ENCODE measurements around the gene ARHGEF11. TPM values are rescaled to one million over a fixed set of nuclear protein-coding genes. Genes with fewer than 3 reads are reported as not detected.

ARHGEF11 gene
- total and polyA plus RNA-seq, 2 donors (not counting 1 experiment from before 2014, with no cell fraction given) = 1.0 to 4.6 TPM

DNA sequence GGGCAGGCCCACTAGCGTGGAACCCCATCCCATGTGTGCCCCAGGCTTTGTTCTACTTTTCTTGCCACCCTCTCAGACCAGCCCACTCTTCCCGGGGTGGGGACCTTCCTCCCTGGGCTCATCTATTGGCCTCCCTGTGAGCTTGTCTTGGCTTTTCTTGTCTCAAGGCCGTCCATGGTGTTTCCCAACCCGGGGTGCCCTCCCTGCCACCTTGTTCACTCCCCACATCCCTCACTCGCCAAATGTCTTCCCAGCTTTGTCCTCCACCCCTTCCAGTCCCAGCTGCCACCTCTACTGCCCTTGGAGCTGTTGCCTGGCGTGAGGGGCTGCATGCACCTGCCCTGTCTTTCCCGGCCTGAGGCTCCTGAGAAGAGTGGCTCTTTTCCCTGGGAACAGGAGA lies 106.7 kb downstream of the ARHGEF11 start:
- ATAC-seq (ENCODE audit: low read depth) (no peak), DNase-seq (no peak)
- Histone ChIP-seq H3K4me1 (ENCODE audit: control insufficient read depth in 2 of 2, insufficient read depth in 2 of 2, low read length in 2 of 2) (no peaks in the 10 kb centered on the region), H3K36me3 (replicated peaks in 1 of 2; ENCODE audit: control extremely low read depth in 1 of 2, control insufficient read depth in 1 of 2, extremely low read depth in 1 of 2, insufficient read depth in 2 of 2, low read length in 1 of 2) (peaks cover 0 to 2% of the 10 kb centered on the region in 2 experiments), H3K27ac (ENCODE audit: low read length in 2 of 2) (no peak overlapping the region), H3K4me2 (replicated peaks; ENCODE audit: low read depth, low read length, poor library complexity, severe bottlenecking) (no peak overlapping the region), H4K20me1 (ENCODE audit: control insufficient read depth, insufficient read depth, low read length, poor library complexity, severe bottlenecking) (no peaks in the 10 kb centered on the region), H3K9ac (ENCODE audit: low read length) (no peak overlapping the region), H3K9me3 (ENCODE audit: control extremely low read depth in 1 of 3, control insufficient read depth in 2 of 3, insufficient read depth in 1 of 3, low read length in 2 of 3) (no peaks in the 10 kb centered on the region), H3K27me3 (replicated peaks in 1 of 4; ENCODE audit: control extremely low read depth in 1 of 4, control insufficient read depth in 3 of 4, insufficient read depth in 4 of 4, low read length in 3 of 4) (no peaks in the 10 kb centered on the region), H2AFZ (ENCODE audit: insufficient read depth, low read depth, low read length, poor library complexity, severe bottlenecking) (no peak overlapping the region), H3K4me3 (ENCODE audit: control extremely low read depth in 1 of 5, extremely low read depth in 1 of 5, insufficient read depth in 1 of 5, low read depth in 2 of 5, low read length in 4 of 5) (no peak overlapping the region), H3K79me2 (ENCODE audit: control insufficient read depth, insufficient read depth, low read length) (no peaks in the 10 kb centered on the region)
- POLR2A ChIA-PET = no interaction called here
- H3K4me1 Mint-ChIP-seq = no peaks in the 10 kb centered on the region
- H3K4me3 Mint-ChIP-seq = no peak overlapping the region
- no peak overlapping the region for H3K27ac Mint-ChIP-seq
- H3K9me3 Mint-ChIP-seq (ENCODE audit: insufficient read depth) = no peaks in the 10 kb centered on the region
- intact Hi-C loops (cut with micrococcal nuclease) = no loop called here
- WGBS (ENCODE audit: insufficient coverage) = 85% methylated on average over 7 of the region's 7 CpGs
- TF ChIP-seq CTCF (IDR thresholded peaks at IDR 0.05) (no peak), EZH2 (IDR thresholded peaks at IDR 0.05; ENCODE audit: borderline replicate concordance, insufficient read depth, low read depth, low read length, poor library complexity, severe bottlenecking) (no peak)
- H3K27me3 Mint-ChIP-seq = peaks cover 10% of the 10 kb centered on the region
- CTCF ChIA-PET = no interaction called here

GRCh38 chr1:156937883-156938282 lies 107.7 kb downstream of the ARHGEF11 start:
- DNase-seq (no peak), ATAC-seq (ENCODE audit: low read depth) (no peak)
- H3K4me3 ChIP-seq (ENCODE audit: control extremely low read depth in 1 of 5, extremely low read depth in 1 of 5, insufficient read depth in 1 of 5, low read depth in 2 of 5, low read length in 4 of 5) = no peak overlapping the region
- Mint-ChIP-seq H3K4me3 (no peak overlapping the region), H3K27me3 (peaks cover 16% of the 10 kb centered on the region), H3K9me3 (ENCODE audit: insufficient read depth) (no peaks in the 10 kb centered on the region), H3K27ac (no peak overlapping the region), H3K4me1 (no peaks in the 10 kb centered on the region)
- no peaks in the 10 kb centered on the region for H3K36me3 ChIP-seq (replicated peaks in 1 of 2; ENCODE audit: control extremely low read depth in 1 of 2, control insufficient read depth in 1 of 2, extremely low read depth in 1 of 2, insufficient read depth in 2 of 2, low read length in 1 of 2)
- no peak overlapping the region for H3K27ac ChIP-seq (ENCODE audit: low read length in 2 of 2)
- intact Hi-C loops (cut with micrococcal nuclease) = no loop called here
- no peak overlapping the region for H3K4me2 ChIP-seq (replicated peaks; ENCODE audit: low read depth, low read length, poor library complexity, severe bottlenecking)
- H3K4me1 ChIP-seq (ENCODE audit: control insufficient read depth in 2 of 2, insufficient read depth in 2 of 2, low read length in 2 of 2) = no peaks in the 10 kb centered on the region
- no peak for TF ChIP-seq EZH2 (IDR thresholded peaks at IDR 0.05; ENCODE audit: borderline replicate concordance, insufficient read depth, low read depth, low read length, poor library complexity, severe bottlenecking)
- no peak for TF ChIP-seq CTCF (IDR thresholded peaks at IDR 0.05)
- H3K27me3 ChIP-seq (replicated peaks in 1 of 4; ENCODE audit: control extremely low read depth in 1 of 4, control insufficient read depth in 3 of 4, insufficient read depth in 4 of 4, low read length in 3 of 4) = peaks cover 0 to 2% (median 0%) of the 10 kb centered on the region in 4 experiments
- ChIA-PET POLR2A (no interaction called here), CTCF (no interaction called here)
- H3K9me3 ChIP-seq (ENCODE audit: control extremely low read depth in 1 of 3, control insufficient read depth in 2 of 3, insufficient read depth in 1 of 3, low read length in 2 of 3) = no peaks in the 10 kb centered on the region
- H3K9ac ChIP-seq (ENCODE audit: low read length) = no peak overlapping the region
- 87% methylated on average over 5 of the region's 8 CpGs for WGBS (ENCODE audit: insufficient coverage)
- H4K20me1 ChIP-seq (ENCODE audit: control insufficient read depth, insufficient read depth, low read length, poor library complexity, severe bottlenecking) = no peaks in the 10 kb centered on the region
- no peak overlapping the region for H2AFZ ChIP-seq (ENCODE audit: insufficient read depth, low read depth, low read length, poor library complexity, severe bottlenecking)
- no peaks in the 10 kb centered on the region for H3K79me2 ChIP-seq (ENCODE audit: control insufficient read depth, insufficient read depth, low read length)

Data from B cell (primary cell).